ENCODE results near the gene SMDT1. TPM values are rescaled to one million over a fixed set of nuclear protein-coding genes. Genes with fewer than 3 reads are reported as not detected.

Gene SMDT1
- total RNA-seq, 1 experiment from 2014 or later = 44.6 TPM

- no peak overlapping the region for H3K27ac ChIP-seq (ENCODE audit: low read length)
- CTCF ChIA-PET = no interaction called here
- TF ChIP-seq TCF7L2 (IDR thresholded peaks at IDR 0.05; ENCODE audit: low read depth, low read length) = no peak
- TF ChIP-seq CTCF (IDR thresholded peaks at IDR 0.05) = no peak
- H3K27me3 ChIP-seq (ENCODE audit: control insufficient read depth, insufficient read depth, low read length) = no peaks in the 10 kb centered on the region
- ATAC-seq (no peak), DNase-seq (ENCODE audit: low read depth, low spot score) (no peak)
- H3K4me1 ChIP-seq (ENCODE audit: control insufficient read depth, insufficient read depth, low read length) = no peaks in the 10 kb centered on the region
- POLR2A ChIA-PET = no interaction called here
- H3K36me3 ChIP-seq (ENCODE audit: control insufficient read depth, insufficient read depth, low read length) = no peaks in the 10 kb centered on the region
- in situ Hi-C loops (cut with HindIII; ENCODE audit: low pct_unique_long_range_greater_than_20kb, low sequenced_read_pairs) (no loop called here), intact Hi-C loops (cut with micrococcal nuclease; ENCODE audit: unreplicated experiment) (no loop called here)
- no peak overlapping the region for H3K4me3 ChIP-seq (ENCODE audit: low read depth in 2 of 2, low read length in 2 of 2)
- no TSS peak for BruUV-seq (replicated peaks)
- H3K9me3 ChIP-seq (ENCODE audit: control insufficient read depth, insufficient read depth, low read depth, low read length) = peaks cover 8% of the 10 kb centered on the region; the same call in 1 of the 2 replicates
Observed at GRCh38 chr22:42052765-42053164, 26.7 kb upstream of the SMDT1 start.

- Histone ChIP-seq H3K4me1 (ENCODE audit: control insufficient read depth, insufficient read depth, low read length) (no peaks in the 10 kb centered on the region), H3K4me3 (ENCODE audit: low read depth in 2 of 2, low read length in 2 of 2) (no peak overlapping the region), H3K27ac (ENCODE audit: low read length) (no peak overlapping the region), H3K36me3 (ENCODE audit: control insufficient read depth, insufficient read depth, low read length) (no peaks in the 10 kb centered on the region), H3K27me3 (ENCODE audit: control insufficient read depth, insufficient read depth, low read length) (no peaks in the 10 kb centered on the region), H3K9me3 (ENCODE audit: control insufficient read depth, insufficient read depth, low read depth, low read length) (peaks cover 11% of the 10 kb centered on the region; the same call in 1 of the 2 replicates)
- TF ChIP-seq POLR2AphosphoS5 (IDR thresholded peaks at IDR 0.05; ENCODE audit: low read depth, low read length) (no peak), SIN3A (IDR thresholded peaks at IDR 0.05; ENCODE audit: borderline replicate concordance, insufficient read depth, low read depth, low read length) (no peak), CTCF (IDR thresholded peaks at IDR 0.05) (no peak), REST (IDR thresholded peaks at IDR 0.05; ENCODE audit: insufficient read depth in 1 of 2, low read depth in 2 of 2, low read length in 1 of 2) (no peak), TCF7L2 (IDR thresholded peaks at IDR 0.05; ENCODE audit: low read depth, low read length) (no peak)
- CTCF ChIA-PET = interaction anchor here (0.5 kb wide), 1 partner anchor 102 kb away, joined by 6 read pairs; no protein-coding TSS in a partner anchor
- no peak for DNase-seq (ENCODE audit: low read depth, low spot score)
- in situ Hi-C loops (cut with HindIII; ENCODE audit: low pct_unique_long_range_greater_than_20kb, low sequenced_read_pairs) = no loop called here
- no TSS peak for BruUV-seq (replicated peaks)
- POLR2A ChIA-PET = no interaction called here
- intact Hi-C loops (cut with micrococcal nuclease; ENCODE audit: unreplicated experiment) = no loop called here
- no peak for ATAC-seq
Observed at GRCh38 chr22:42056757-42057511, 22.6 kb upstream of the SMDT1 start.
